Prostate gland (tissue), 2 donors: Measurements from ENCODE around the gene MLLT10.
"Not testable (repeated sequence)": the region's sequence is repeated elsewhere in the genome, so short reads cannot be mapped to it uniquely, and the experiment has no call there.

ENCODE experiments used
- CTCF ChIP-seq, 4 experiments: fragments of 200-600 bp in 2 of 4; fragments of 450-650 bp in 2 of 4; sonication (generic) in 2 of 4; IDR thresholded peaks; 1 replicate in 3 of 4; 2 replicates in 1 of 4; pipeline ENCODE4 v1.5.1; 2016 to 2019; ENCODE audit warnings: antibody characterized with exemption in 4 of 4, mild to moderate bottlenecking in 2 of 4, moderate library complexity in 2 of 4
- POLR2A ChIP-seq: fragments of 450-650 bp; IDR thresholded peaks from one replicate; pipeline ENCODE4 v1.6.1; 2016; ENCODE audit warnings: antibody characterized with exemption, mild to moderate bottlenecking
- POLR2AphosphoS5 ChIP-seq: sonication (generic); formaldehyde crosslinking; IDR thresholded peaks from one replicate; pipeline ENCODE4 v1.6.1; 2017; ENCODE audit warnings: antibody characterized with exemption

DNA sequence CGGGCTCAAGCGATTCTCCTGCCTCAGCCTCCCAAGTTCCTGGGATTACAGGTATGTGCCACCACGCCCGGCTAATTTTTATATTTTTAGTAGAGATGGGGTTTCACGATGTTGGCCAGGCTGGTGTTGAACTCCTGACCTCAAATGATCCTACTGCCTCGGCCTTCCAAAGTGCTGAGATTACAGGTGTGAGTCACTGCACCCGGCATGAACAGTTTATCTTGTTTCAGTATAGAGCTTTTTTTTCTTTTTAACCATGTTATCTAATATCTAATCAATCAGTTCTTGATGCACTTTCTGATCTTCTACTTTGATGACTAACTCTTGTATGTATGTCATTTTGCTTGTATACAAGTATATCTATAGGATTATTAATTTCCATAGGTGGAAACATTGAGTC is 54.1 kb downstream of the MLLT10 start:
- not testable (repeated sequence) for TF ChIP-seq POLR2A; CTCF (IDR thresholded peaks at IDR 0.05); POLR2AphosphoS5
